T-helper 17 cell (primary cell): Measurements from ENCODE around the gene GSG1L. TPM values are rescaled to one million over a fixed set of nuclear protein-coding genes. Genes with fewer than 3 reads are reported as not detected.

Experiments used
- ATAC-seq: fragments of 150-1000 bp; cut with Tn5 transposase; 2 replicates; pipeline ENCODE4 v1.10.0; 2021; ENCODE audit warnings: mild to moderate bottlenecking, moderate library complexity
- DNase-seq, 3 donors: peaks; one replicate each; pipeline versions ENCODE4 v3.0.0 to v3.0.0-alpha.2; 2020 to 2021
- H3K9me3 ChIP-seq: one replicate; pipeline ENCODE4 v1.7.0; 2013; ENCODE audit warnings: low read length, mild to moderate bottlenecking; ENCODE audit not compliant: control insufficient read depth, poor library complexity, severe bottlenecking
- H3K27ac Mint-ChIP-seq: one replicate; pipeline ENCODE4 v1.8.0; 2022; ENCODE audit warnings: mild to moderate bottlenecking, moderate library complexity, mixed read lengths
- H3K27me3 Mint-ChIP-seq: one replicate; pipeline ENCODE4 v1.8.0; 2022; ENCODE audit warnings: mixed read lengths
- H3K36me3 Mint-ChIP-seq: one replicate; pipeline ENCODE4 v1.8.0; 2022; ENCODE audit warnings: low read depth, mixed read lengths
- H3K4me1 Mint-ChIP-seq: one replicate; pipeline ENCODE4 v1.8.0; 2022; ENCODE audit warnings: mild to moderate bottlenecking, mixed read lengths
- H3K4me3 Mint-ChIP-seq: one replicate; pipeline ENCODE4 v1.8.0; 2022; ENCODE audit warnings: mild to moderate bottlenecking, moderate library complexity, mixed read lengths
- total RNA-seq, 4 donors: library from RNA in 2 of 4; stranded (reverse) in 2 of 4; gene quantifications; one replicate each; pipeline ENCODE4 v1.2.3 and lab custom pipeline; 2022 to 2026

Gene GSG1L
- total RNA-seq, 2 donors from 2014 or later = not detected

- DNase-seq (no peak), ATAC-seq (no peak)
- no peak overlapping the region for H3K27ac Mint-ChIP-seq
Observed at GRCh38 chr16:27921134-27921533, 142.4 kb downstream of the GSG1L start.

GRCh38 chr16:27920391-27920891 is 143.1 kb downstream of the GSG1L start:
- H3K36me3 Mint-ChIP-seq = peaks cover 2% of the 10 kb centered on the region
- ATAC-seq (no peak), DNase-seq (no peak)
- no peak overlapping the region for H3K27ac Mint-ChIP-seq
- no peaks in the 10 kb centered on the region for H3K9me3 ChIP-seq
- H3K4me3 Mint-ChIP-seq = no peak overlapping the region
- peaks cover 78% of the 10 kb centered on the region for H3K27me3 Mint-ChIP-seq
- H3K4me1 Mint-ChIP-seq = peaks cover 2% of the 10 kb centered on the region

More at GRCh38 chr16:27921134-27921533, 142.4 kb downstream of the GSG1L start:
- H3K27me3 Mint-ChIP-seq = peaks cover 82% of the 10 kb centered on the region
- H3K36me3 Mint-ChIP-seq = peaks cover 2% of the 10 kb centered on the region
- H3K4me1 Mint-ChIP-seq = peaks cover 2% of the 10 kb centered on the region
- H3K4me3 Mint-ChIP-seq = no peak overlapping the region
- no peaks in the 10 kb centered on the region for H3K9me3 ChIP-seq

- H3K27me3 Mint-ChIP-seq = peaks cover 74% of the 10 kb centered on the region
- peaks cover 2% of the 10 kb centered on the region for H3K36me3 Mint-ChIP-seq
- DNase-seq = no peak
- ATAC-seq = no peak
- no peak overlapping the region for H3K4me3 Mint-ChIP-seq
- H3K27ac Mint-ChIP-seq = no peak overlapping the region
- no peaks in the 10 kb centered on the region for H3K4me1 Mint-ChIP-seq
- H3K9me3 ChIP-seq = no peaks in the 10 kb centered on the region
Observed at GRCh38 chr16:27918755-27919154, 144.8 kb downstream of the GSG1L start.

- Mint-ChIP-seq H3K27ac (no peak overlapping the region), H3K36me3 (peaks cover 2% of the 10 kb centered on the region), H3K4me1 (no peaks in the 10 kb centered on the region), H3K4me3 (no peak overlapping the region), H3K27me3 (peaks cover 70% of the 10 kb centered on the region)
- no peaks in the 10 kb centered on the region for H3K9me3 ChIP-seq
- DNase-seq = no peak
- no peak for ATAC-seq
Observed at GRCh38 chr16:27917949-27918348, 145.6 kb downstream of the GSG1L start.

- no peak for ATAC-seq
- H3K27me3 Mint-ChIP-seq = peaks cover 32% of the 10 kb centered on the region
- no peak overlapping the region for H3K4me3 Mint-ChIP-seq
- H3K36me3 Mint-ChIP-seq = no peaks in the 10 kb centered on the region
- no peak for DNase-seq
- H3K9me3 ChIP-seq = no peaks in the 10 kb centered on the region
- no peaks in the 10 kb centered on the region for H3K4me1 Mint-ChIP-seq
- no peak overlapping the region for H3K27ac Mint-ChIP-seq
Observed at GRCh38 chr16:27911486-27911885, 152.0 kb downstream of the GSG1L start.

GRCh38 chr16:27907457-27907972 is 156.0 kb downstream of the GSG1L start:
- H3K36me3 Mint-ChIP-seq = no peaks in the 10 kb centered on the region
- no peak for ATAC-seq
- no peak overlapping the region for H3K4me3 Mint-ChIP-seq
- no peak overlapping the region for H3K27ac Mint-ChIP-seq
- peaks cover 40% of the 10 kb centered on the region for H3K27me3 Mint-ChIP-seq
- no peaks in the 10 kb centered on the region for H3K9me3 ChIP-seq
- H3K4me1 Mint-ChIP-seq = no peaks in the 10 kb centered on the region
- no peak for DNase-seq

GRCh38 chr16:27906883-27907282 is 156.6 kb downstream of the GSG1L start:
- no peak overlapping the region for H3K4me3 Mint-ChIP-seq
- H3K36me3 Mint-ChIP-seq = peaks cover 3% of the 10 kb centered on the region
- H3K4me1 Mint-ChIP-seq = peaks cover 2% of the 10 kb centered on the region
- ATAC-seq (no peak), DNase-seq (no peak)
- peaks cover 44% of the 10 kb centered on the region for H3K27me3 Mint-ChIP-seq
- H3K9me3 ChIP-seq = no peaks in the 10 kb centered on the region
- no peak overlapping the region for H3K27ac Mint-ChIP-seq

- DNase-seq = no peak
- ATAC-seq = no peak
- peaks cover 56% of the 10 kb centered on the region for H3K27me3 Mint-ChIP-seq
- H3K27ac Mint-ChIP-seq = no peak overlapping the region
- H3K9me3 ChIP-seq = no peaks in the 10 kb centered on the region
- no peak overlapping the region for H3K4me3 Mint-ChIP-seq
- H3K36me3 Mint-ChIP-seq = peaks cover 6% of the 10 kb centered on the region
- peaks cover 5% of the 10 kb centered on the region for H3K4me1 Mint-ChIP-seq
Observed at GRCh38 chr16:27903046-27903655, 160.4 kb downstream of the GSG1L start.

- DNase-seq (no peak), ATAC-seq (no peak)
- H3K4me1 Mint-ChIP-seq = peaks cover 5% of the 10 kb centered on the region
- H3K4me3 Mint-ChIP-seq = no peak overlapping the region
- H3K9me3 ChIP-seq = no peaks in the 10 kb centered on the region
- no peak overlapping the region for H3K27ac Mint-ChIP-seq
- H3K36me3 Mint-ChIP-seq = peaks cover 6% of the 10 kb centered on the region
- peaks cover 56% of the 10 kb centered on the region for H3K27me3 Mint-ChIP-seq
Observed at GRCh38 chr16:27902551-27902950, 161.0 kb downstream of the GSG1L start.

- H3K27ac Mint-ChIP-seq = no peak overlapping the region
- H3K4me1 Mint-ChIP-seq = peaks cover 5% of the 10 kb centered on the region
- peaks cover 6% of the 10 kb centered on the region for H3K36me3 Mint-ChIP-seq
- peaks cover 57% of the 10 kb centered on the region for H3K27me3 Mint-ChIP-seq
- H3K9me3 ChIP-seq = no peaks in the 10 kb centered on the region
- DNase-seq (no peak), ATAC-seq (no peak)
- H3K4me3 Mint-ChIP-seq = no peak overlapping the region
Observed at GRCh38 chr16:27901956-27902355, 161.6 kb downstream of the GSG1L start.

GRCh38 chr16:27899736-27900135 is 163.8 kb downstream of the GSG1L start:
- DNase-seq (no peak), ATAC-seq (no peak)
- H3K4me1 Mint-ChIP-seq = peaks cover 5% of the 10 kb centered on the region
- peaks cover 62% of the 10 kb centered on the region for H3K27me3 Mint-ChIP-seq
- H3K27ac Mint-ChIP-seq = no peak overlapping the region
- no peak overlapping the region for H3K4me3 Mint-ChIP-seq
- H3K36me3 Mint-ChIP-seq = peaks cover 6% of the 10 kb centered on the region
- no peaks in the 10 kb centered on the region for H3K9me3 ChIP-seq

- Mint-ChIP-seq H3K4me1 (peaks cover 3% of the 10 kb centered on the region), H3K27ac (no peak overlapping the region), H3K27me3 (peaks cover 58% of the 10 kb centered on the region), H3K36me3 (peaks cover 5% of the 10 kb centered on the region), H3K4me3 (no peak overlapping the region)
- DNase-seq (no peak), ATAC-seq (no peak)
- no peaks in the 10 kb centered on the region for H3K9me3 ChIP-seq
Observed at GRCh38 chr16:27894386-27894785, 169.1 kb downstream of the GSG1L start.

GRCh38 chr16:27892879-27893278 is 170.6 kb downstream of the GSG1L start:
- no peak overlapping the region for H3K4me3 Mint-ChIP-seq
- no peak overlapping the region for H3K27ac Mint-ChIP-seq

GRCh38 chr16:27890866-27891265 is 172.6 kb downstream of the GSG1L start:
- Mint-ChIP-seq H3K4me3 (no peak overlapping the region), H3K4me1 (no peaks in the 10 kb centered on the region), H3K27ac (no peak overlapping the region), H3K27me3 (peaks cover 74% of the 10 kb centered on the region), H3K36me3 (peaks cover 2% of the 10 kb centered on the region)
- ATAC-seq (no peak), DNase-seq (no peak)
- H3K9me3 ChIP-seq = no peaks in the 10 kb centered on the region

More at GRCh38 chr16:27892879-27893278, 170.6 kb downstream of the GSG1L start:
- Mint-ChIP-seq H3K27me3 (peaks cover 60% of the 10 kb centered on the region), H3K36me3 (peaks cover 2% of the 10 kb centered on the region), H3K4me1 (no peaks in the 10 kb centered on the region)
- no peak for ATAC-seq
- no peak for DNase-seq
- no peaks in the 10 kb centered on the region for H3K9me3 ChIP-seq
